ENCODE measurements around the gene CACNA1C.

DNA sequence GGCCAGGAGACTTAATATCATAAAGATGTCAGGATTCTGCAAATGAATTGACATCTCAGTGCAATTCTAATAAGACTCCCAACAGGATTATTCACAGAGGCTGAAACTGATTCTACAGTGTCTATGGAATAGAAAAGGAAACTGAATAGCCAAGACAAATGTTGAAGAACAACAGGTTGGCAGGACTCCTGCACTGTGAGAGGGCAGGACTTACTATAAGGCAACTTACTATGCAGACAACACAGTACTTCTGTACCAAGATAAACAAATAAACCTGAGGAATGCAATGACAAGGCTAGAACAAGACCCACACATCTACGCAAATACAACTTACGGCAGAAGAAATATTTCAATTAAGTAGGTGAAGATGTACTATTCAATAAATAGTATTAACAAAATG is 609.7 kb downstream of the CACNA1C start:
- TF ChIP-seq CTCF (IDR thresholded peaks at IDR 0.05) (no peak), EP300 (IDR thresholded peaks at IDR 0.05) (no peak), POLR2A (IDR thresholded peaks at IDR 0.05) (no peak)
